ENCODE data around the gene TMEM9B.

DNA sequence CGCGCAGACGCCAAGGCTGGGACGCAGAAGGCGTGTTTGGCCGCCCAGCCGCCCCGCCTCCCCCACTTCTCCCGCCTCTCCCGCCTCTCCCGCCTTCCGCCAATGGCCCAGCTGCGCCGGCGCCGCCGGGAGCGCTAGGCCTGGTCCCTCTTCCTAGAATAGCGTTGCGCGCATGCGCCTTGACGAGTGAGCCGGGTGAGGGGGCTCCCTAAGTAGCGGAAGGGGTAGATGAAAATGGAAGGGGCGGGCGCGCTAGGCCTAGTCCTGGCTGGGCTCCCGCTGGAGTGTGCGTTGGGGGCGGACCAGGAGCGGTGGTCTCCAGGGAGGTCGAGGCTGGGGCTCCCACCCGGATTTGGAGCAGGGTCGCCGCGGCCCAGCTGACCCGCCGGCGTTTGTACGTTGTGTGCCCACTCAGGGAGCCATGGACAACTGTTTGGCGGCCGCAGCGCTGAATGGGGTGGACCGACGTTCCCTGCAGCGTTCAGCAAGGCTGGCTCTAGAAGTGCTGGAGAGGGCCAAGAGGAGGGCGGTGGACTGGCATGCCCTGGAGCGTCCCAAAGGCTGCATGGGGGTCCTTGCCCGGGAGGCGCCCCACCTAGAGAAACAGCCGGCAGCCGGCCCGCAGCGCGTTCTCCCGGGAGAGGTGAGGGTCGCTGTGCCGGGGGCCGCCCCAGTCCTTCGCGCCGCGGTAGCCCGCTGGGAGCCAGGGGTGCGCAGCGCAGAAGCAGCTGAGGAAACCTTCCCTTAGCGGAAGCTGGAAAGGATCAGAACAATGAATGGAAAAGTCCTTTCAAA lies 53.0 kb downstream of the TMEM9B start, which contains the start of gene AKIP1:
- peak; percentile 86 for TF ChIP-seq POLR2AphosphoS5 (IDR thresholded peaks at IDR 0.05; ENCODE audit: low read depth, low read length)
- TF ChIP-seq, protein P1, sequence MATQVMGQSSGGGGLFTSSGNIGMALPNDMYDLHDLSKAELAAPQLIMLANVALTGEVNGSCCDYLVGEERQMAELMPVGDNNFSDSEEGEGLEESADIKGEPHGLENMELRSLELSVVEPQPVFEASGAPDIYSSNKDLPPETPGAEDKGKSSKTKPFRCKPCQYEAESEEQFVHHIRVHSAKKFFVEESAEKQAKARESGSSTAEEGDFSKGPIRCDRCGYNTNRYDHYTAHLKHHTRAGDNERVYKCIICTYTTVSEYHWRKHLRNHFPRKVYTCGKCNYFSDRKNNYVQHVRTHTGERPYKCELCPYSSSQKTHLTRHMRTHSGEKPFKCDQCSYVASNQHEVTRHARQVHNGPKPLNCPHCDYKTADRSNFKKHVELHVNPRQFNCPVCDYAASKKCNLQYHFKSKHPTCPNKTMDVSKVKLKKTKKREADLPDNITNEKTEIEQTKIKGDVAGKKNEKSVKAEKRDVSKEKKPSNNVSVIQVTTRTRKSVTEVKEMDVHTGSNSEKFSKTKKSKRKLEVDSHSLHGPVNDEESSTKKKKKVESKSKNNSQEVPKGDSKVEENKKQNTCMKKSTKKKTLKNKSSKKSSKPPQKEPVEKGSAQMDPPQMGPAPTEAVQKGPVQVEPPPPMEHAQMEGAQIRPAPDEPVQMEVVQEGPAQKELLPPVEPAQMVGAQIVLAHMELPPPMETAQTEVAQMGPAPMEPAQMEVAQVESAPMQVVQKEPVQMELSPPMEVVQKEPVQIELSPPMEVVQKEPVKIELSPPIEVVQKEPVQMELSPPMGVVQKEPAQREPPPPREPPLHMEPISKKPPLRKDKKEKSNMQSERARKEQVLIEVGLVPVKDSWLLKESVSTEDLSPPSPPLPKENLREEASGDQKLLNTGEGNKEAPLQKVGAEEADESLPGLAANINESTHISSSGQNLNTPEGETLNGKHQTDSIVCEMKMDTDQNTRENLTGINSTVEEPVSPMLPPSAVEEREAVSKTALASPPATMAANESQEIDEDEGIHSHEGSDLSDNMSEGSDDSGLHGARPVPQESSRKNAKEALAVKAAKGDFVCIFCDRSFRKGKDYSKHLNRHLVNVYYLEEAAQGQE (IDR thresholded peaks at IDR 0.05; ENCODE audit: insufficient read depth in 1 of 2, low read depth in 2 of 2, low read length in 2 of 2): no peak

Data from PFSK-1 (cell line).